Measurements from ENCODE around the gene PDZRN3.

DNA sequence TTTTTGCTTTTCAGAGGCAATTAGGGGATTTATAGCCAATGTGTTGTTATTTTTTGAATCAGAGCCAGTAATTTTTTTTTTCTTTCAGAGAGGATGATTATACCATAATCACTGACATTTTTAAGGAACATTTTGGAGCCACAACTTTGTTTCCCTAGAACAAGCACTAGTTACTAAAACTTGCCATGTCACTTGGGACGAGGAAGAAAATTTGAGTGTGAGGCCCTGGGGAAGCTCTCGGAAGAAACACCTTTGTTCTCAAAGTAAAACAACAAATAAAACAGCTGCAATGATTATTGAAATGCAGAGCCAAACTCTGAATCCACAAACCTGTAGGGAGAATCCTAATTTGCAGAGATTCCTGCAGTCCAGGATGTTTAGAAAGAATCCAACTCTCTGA lies 69.7 kb downstream of the PDZRN3 start:
- TF ChIP-seq RAD21 (IDR thresholded peaks at IDR 0.05) (no peak), TAF1 (conservative IDR thresholded peaks at IDR 0.05) (no peak), HNF4G (IDR thresholded peaks at IDR 0.05) (no peak), GABPA (IDR thresholded peaks at IDR 0.05 in 1 of 2, conservative IDR thresholded peaks at IDR 0.05 in 1 of 2) (no peak), YY1 (IDR thresholded peaks at IDR 0.05) (no peak), FOXA1 (IDR thresholded peaks at IDR 0.05) (no peak), RXRA (IDR thresholded peaks at IDR 0.05) (no peak), EGR1 (IDR thresholded peaks at IDR 0.05; ENCODE audit: low read depth in 2 of 2) (no peak)
- TF ChIP-seq, protein P1, sequence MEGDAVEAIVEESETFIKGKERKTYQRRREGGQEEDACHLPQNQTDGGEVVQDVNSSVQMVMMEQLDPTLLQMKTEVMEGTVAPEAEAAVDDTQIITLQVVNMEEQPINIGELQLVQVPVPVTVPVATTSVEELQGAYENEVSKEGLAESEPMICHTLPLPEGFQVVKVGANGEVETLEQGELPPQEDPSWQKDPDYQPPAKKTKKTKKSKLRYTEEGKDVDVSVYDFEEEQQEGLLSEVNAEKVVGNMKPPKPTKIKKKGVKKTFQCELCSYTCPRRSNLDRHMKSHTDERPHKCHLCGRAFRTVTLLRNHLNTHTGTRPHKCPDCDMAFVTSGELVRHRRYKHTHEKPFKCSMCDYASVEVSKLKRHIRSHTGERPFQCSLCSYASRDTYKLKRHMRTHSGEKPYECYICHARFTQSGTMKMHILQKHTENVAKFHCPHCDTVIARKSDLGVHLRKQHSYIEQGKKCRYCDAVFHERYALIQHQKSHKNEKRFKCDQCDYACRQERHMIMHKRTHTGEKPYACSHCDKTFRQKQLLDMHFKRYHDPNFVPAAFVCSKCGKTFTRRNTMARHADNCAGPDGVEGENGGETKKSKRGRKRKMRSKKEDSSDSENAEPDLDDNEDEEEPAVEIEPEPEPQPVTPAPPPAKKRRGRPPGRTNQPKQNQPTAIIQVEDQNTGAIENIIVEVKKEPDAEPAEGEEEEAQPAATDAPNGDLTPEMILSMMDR (IDR thresholded peaks at IDR 0.05; ENCODE audit: low read depth, low read length, missing input control), result no peak
- TF ChIP-seq, protein P2, sequence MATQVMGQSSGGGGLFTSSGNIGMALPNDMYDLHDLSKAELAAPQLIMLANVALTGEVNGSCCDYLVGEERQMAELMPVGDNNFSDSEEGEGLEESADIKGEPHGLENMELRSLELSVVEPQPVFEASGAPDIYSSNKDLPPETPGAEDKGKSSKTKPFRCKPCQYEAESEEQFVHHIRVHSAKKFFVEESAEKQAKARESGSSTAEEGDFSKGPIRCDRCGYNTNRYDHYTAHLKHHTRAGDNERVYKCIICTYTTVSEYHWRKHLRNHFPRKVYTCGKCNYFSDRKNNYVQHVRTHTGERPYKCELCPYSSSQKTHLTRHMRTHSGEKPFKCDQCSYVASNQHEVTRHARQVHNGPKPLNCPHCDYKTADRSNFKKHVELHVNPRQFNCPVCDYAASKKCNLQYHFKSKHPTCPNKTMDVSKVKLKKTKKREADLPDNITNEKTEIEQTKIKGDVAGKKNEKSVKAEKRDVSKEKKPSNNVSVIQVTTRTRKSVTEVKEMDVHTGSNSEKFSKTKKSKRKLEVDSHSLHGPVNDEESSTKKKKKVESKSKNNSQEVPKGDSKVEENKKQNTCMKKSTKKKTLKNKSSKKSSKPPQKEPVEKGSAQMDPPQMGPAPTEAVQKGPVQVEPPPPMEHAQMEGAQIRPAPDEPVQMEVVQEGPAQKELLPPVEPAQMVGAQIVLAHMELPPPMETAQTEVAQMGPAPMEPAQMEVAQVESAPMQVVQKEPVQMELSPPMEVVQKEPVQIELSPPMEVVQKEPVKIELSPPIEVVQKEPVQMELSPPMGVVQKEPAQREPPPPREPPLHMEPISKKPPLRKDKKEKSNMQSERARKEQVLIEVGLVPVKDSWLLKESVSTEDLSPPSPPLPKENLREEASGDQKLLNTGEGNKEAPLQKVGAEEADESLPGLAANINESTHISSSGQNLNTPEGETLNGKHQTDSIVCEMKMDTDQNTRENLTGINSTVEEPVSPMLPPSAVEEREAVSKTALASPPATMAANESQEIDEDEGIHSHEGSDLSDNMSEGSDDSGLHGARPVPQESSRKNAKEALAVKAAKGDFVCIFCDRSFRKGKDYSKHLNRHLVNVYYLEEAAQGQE (IDR thresholded peaks at IDR 0.05), result no peak
- TF ChIP-seq, protein P3, sequence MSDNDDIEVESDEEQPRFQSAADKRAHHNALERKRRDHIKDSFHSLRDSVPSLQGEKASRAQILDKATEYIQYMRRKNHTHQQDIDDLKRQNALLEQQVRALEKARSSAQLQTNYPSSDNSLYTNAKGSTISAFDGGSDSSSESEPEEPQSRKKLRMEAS (IDR thresholded peaks at IDR 0.05), result no peak
